Activated CD8-positive, alpha-beta memory T cell treated with anti-CD3 and anti-CD28 coated beads for 24 hours (primary cell): ENCODE data around the gene PALD1.
A peak's percentile ranks its signal among the peaks of the same experiment; 100 is the strongest.

Source experiments
- DNase-seq: peaks from one replicate; pipeline ENCODE4 v3.0.0-alpha.2; 2020

Gene PALD1

GRCh38 chr10:70538195-70538520, 59.6 kb downstream of the PALD1 start:
- no peak for DNase-seq

DNA sequence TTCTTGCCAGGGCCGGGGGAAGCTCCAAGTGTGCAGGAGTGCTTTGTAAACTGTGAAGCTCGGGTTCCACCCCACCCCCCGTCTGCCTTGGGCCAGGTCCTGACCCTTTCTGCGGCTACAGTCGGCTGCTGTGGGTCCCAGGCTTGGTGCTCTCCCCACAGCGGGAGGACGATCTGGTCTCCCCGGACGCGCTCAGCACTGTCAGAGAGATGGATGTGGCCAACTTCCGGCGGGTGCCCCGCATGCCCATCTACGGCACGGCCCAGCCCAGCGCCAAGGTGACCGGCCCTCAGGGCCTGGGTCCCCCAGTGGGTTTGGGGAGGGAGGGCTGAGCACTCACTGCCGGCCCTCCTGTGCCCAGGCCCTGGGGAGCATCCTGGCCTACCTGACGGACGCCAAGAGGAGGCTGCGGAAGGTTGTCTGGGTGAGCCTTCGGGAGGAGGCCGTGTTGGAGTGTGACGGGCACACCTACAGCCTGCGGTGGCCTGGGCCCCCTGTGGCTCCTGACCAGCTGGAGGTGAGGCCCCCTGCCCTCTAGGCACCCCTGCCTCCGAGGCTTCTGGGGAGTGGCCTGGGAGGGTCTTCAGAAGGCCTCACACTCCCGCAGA, 60.3 kb downstream of the PALD1 start:
- no peak for DNase-seq

- DNase-seq, result no peak
These were observed 60.9 kb downstream of the PALD1 start for GRCh38 chr10:70539471-70539870.

DNA sequence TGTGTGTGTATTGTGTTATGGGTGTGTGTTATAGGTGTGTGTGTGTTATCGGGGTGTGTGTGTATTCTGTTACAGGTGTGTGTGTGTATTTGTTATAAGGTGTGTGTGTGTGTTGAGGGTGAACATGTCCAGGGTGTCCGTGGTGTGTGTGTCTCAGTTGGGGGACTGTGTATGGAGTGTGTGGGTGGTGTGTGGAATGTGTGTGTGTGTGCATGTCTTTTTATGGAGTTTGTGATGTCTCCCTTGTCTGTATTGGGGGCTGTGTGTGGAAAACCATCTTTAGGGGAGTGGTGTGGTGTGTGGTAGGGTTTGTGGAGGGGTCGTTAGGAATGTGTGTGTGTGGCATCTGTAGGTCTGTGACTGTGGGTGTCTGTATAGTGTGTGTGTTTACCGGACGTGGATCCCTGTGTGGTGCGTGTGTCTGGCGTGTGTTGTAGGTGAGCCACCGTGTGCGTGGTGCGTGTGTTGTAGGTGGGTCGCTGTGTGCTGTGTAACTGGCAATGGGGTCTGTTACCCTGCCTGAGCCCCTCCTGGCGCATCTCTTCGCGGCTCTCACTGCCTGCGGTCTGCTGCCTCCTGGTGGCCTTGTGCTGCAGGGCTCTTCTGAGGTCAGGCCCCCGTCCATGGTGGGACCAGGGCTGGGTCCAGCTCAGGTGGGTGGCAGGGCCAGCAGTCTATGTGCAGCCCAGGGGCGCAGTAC, 61.7 kb downstream of the PALD1 start:
- peak; percentile 68 for DNase-seq

GRCh38 chr10:70540789-70541360, 62.3 kb downstream of the PALD1 start:
- DNase-seq, result no peak

- DNase-seq, result no peak
These were observed 63.4 kb downstream of the PALD1 start for GRCh38 chr10:70541736-70542564.

DNA sequence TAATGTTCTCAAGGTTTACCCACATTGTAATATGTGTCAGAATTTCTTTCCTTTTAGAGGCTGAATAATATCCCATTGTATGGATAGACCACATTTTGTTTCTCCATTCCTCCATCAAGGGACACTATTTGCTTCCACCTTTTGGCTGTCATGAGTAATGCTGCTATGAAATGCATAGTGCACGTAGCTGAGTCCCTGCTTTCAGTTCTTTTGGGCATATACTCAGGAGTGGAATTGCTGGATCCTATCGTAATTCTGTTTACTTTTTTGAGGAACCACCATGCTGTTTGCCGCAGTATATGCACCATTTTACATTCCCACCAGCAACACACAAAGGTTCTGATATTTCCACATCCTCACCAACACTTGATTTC, 64.0 kb downstream of the PALD1 start:
- DNase-seq, result no peak

DNA sequence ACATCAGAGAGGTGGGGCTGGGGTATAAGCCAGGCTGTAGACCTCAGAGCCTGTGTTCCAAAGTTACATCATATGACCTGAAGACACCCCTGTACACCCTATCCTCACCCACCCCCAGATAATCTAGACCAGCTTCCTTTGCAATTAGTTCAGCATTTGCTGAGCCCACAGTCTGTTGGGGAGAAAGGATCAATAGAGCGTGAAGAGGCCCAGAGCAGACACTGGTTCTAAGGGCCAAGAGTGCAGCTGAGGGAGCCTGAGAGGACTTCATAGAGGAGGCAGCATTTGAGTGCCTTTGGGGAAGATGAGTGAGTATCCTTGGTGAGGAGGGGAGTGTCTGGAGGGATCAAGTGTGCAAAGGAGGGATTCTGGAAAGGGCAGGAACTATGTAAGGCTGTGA, 65.3 kb downstream of the PALD1 start:
- no peak for DNase-seq

DNA sequence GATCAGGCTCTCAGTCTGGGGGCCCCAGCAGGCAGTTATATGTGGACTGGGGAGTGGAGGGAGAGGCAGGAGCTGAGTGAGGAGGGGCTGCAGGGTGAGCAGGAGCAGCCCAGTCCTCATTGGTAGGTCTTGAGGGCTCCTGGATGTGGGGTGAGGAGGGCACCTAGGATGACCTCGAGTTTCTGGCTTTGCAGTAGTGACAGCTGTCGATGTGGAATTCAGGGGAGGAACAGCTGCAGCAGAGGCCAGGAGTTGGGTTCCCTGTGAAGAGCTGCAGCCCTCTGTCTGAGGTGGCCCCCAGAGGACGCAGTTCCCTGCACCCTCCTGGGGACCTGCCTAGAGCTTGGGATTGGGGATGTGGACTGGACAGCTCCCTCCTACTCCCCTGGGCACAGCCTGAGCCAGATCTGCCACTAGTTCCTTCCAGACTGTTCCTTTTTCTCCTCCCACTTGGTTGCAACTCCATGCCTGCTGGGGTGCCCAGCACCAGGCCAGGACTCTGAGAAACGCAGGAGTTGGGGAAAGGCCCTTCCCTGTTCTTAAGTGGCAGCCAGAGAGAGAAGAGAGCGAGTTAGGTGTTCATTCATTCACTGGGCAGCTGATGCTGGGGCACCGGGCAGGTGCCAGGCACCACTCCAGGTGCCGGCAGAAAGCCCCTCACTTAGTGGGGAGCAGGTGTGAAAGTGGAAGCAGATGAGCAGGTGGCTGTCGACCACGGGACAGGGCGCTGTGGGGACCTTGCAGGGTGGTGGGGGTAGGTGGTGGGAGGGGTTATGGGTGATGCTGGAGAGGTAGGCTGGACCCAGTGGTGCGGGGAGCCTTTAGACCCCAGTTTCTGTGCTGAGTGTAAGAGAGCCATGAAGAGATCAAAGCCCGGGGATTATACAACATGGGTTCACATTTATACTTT, 66.1 kb downstream of the PALD1 start:
- DNase-seq, result no peak

- no peak for DNase-seq
These were observed 68.0 kb downstream of the PALD1 start for GRCh38 chr10:70546584-70546983.

DNA sequence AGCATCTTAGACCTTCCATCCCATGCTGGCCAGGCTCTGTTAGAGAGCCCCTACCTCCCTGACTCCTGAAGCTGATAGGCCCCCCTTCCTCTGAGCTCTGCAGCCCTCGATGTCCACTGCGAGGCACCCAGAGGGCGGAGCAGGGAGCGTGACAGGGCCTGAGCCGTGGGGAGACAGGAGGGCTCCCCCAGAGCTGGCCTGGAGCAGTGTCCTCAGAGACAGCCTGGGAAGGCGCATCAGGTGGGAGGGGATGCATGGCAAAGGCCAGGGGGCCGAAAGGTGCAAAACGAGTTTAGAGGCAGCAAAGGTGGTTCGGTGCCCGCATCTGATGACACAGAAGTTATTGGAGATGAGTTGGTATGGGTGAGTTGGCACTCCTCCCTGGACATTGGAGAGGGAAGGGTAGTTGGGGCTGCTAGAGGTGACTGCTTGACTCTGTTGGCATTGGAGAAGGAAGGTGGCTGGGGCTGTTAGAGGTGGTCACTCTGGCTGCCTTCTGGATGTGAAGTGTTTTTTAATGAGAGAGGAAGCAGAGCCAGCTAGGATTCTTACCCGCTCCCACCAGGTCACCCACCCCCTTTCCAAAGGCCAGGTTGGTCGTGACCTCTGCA, 70.9 kb downstream of the PALD1 start:
- no peak for DNase-seq

DNA sequence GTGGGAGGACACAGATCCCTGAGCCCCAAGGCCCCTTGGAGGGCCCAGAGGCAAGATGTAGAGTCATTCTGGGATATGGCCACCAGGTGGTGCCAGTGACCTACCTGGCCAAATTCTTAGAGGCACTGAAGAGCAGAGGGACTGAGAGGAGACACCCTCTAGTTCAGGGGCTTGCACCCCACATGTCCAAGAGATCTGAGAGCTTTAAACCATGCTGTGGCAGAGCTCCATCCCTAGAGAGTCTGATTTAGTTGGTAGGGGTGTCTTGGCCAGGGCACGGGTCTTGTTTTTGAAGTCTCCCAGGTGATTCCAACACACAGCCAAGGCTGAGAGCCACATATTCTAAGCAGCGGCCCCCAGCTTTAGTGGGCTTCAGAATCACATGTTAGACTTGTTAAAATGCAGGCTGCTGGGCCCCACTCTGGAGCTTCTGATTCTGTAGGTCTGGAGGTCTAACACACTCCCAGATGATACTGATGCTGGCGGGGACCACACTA, 71.4 kb downstream of the PALD1 start:
- peak; percentile 93 for DNase-seq

- DNase-seq, result no peak
These were observed 71.9 kb downstream of the PALD1 start for GRCh38 chr10:70550459-70550858.

DNA sequence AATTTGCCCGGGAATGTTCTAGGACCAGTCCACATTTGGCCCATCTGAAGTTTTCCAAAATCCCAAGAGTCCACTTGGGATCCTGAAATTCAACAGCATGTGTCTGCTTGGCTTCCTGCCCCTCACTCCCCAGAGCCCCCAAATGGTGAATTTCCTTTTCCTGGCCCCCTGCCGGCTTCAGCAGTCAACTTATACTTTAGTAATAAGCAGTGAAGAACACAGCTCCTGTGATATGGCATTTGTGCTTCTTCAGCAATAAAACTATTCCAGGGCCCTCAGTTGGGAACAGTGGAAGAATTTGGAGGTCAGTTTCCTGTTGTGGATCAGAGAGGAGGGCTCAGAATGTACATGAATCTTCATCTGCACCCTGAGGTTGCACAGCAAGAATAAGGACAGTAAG, 72.9 kb downstream of the PALD1 start:
- DNase-seq, result no peak

- DNase-seq, result no peak
These were observed 73.4 kb downstream of the PALD1 start for GRCh38 chr10:70551971-70552422.

DNA sequence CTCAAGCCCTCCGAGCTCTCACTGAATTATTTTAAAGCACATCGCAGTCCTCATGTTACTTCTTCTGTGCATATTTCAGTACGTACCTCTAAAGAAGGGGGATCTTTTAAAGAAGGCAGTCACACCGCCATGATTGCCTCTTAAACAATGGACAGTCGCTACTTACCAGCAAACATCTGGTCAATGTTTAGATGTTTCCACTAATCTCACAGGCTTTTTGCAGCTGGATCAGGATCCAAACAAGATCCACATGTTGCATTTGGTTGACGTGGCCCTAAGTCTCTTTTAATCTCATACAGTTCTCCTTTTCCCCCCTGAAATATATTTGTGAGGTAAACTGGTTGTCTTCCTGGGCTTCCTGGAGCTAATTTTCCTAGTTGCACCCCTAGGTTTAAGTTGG, 74.0 kb downstream of the PALD1 start:
- no peak for DNase-seq

DNA sequence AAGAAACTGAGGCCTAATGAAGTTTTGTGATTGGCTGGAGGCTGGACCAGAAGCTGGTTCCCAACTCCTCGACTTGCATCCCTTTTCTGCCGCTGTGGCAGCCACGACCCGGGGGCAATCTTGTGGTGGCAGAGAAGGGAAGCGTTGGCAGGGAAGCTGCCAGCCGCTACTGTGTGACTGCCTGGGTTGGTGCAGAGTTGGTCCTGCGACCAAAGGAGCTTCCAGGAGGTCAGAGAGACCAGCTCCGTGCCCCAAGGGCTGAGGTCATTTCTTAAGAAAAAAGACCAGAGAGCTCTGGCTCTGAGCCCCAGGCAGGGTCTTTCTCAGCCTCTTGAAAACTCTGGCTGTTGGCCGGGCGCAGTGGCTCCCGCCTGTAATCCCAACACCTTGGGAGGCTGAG, 76.8 kb downstream of the PALD1 start:
- DNase-seq, result no peak

- DNase-seq, result no peak
These were observed 78.7 kb downstream of the PALD1 start for GRCh38 chr10:70557086-70557845.

- no peak for DNase-seq
These were observed 79.3 kb downstream of the PALD1 start for GRCh38 chr10:70557876-70558275.

GRCh38 chr10:70558295-70558694, 79.7 kb downstream of the PALD1 start:
- no peak for DNase-seq
